Measurements from ENCODE around the gene CATSPER3.

Gene CATSPER3

DNA sequence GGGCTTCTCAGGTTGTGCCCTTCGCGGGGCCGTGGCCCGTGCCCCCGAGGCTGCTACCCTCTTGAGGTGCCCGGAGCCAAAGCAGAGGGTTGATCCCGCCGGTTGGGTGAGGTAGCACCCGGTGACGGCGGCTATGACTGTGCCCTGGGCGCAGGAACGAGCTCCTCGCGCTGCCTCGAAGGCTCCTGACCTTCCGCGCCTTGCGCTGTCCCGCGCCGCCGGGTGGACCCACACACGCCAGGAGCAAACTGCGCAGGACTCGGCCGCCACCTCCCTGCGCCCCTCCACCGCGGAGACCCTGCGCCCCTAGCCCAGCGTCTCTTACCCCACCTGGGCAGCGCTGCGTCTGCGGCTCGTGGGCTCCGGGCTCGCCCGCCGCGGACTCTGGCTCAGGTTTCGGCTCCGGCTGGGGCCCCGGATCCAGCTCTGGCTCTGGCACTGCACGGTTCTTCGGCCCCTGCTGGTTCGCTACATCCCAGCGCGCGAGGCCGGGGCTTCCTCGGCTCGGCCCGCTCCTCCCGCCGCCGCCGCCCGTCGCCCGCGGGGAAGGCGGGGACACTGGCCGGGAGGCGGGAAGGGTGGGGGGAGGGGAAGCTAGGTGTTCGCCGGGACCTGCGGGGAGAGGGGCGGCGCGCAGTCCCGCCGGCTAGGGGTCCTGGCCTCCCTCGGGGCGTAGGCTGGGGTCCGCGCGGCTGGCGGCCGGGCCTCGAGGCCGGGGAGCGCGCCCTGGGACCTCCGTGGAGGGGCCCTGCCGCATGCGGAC lies 71.7 kb downstream of the CATSPER3 start:
- Histone ChIP-seq H3K27me3 (peaks cover 92 to 100% (median 99%) of the 10 kb centered on the region in 11 experiments), H3K36me3 (no peaks in the 10 kb centered on the region), H3K4me2 (no peak overlapping the region), H4K20me1 (peaks cover 0 to 70% (median 51%) of the 10 kb centered on the region in 11 experiments; a peak in 17 of 22 replicates), H3K27ac (no peak overlapping the region), H3K4me1 (peaks cover 0 to 3% (median 0%) of the 10 kb centered on the region in 10 experiments; a peak in 1 of 20 replicates), H3K9ac (no peak overlapping the region), H3K9me3 (replicated peaks in 1 of 11) (peaks cover 24 to 40% (median 32%) of the 10 kb centered on the region in 11 experiments), H3K4me3 (0 out of 20 replicates have a peak overlapping the region, but pooled peaks of 2 of the 10 experiments have one; percentile 15 to 26)
- no peak for TF ChIP-seq Cebpa-rat (IDR thresholded peaks at IDR 0.05)

DNA sequence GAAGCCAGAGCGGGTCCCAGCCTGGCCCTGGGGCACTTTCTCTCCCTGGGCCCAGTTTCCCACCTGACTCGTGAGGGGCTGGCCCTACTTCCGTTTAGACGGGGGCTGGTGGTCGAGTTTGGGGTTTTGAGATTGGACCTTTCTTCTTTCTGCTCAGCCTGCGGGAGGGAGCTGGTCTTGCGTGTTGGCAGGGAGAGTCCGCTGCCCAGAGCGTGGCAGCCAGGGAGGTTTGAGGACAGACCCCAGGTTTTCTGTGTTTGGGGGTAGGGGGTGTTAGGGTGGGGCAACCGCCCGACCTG lies 72.3 kb downstream of the CATSPER3 start:
- Histone ChIP-seq H4K20me1 (peaks cover 0 to 65% (median 46%) of the 10 kb centered on the region in 11 experiments; a peak in 16 of 22 replicates), H3K27me3 (peaks cover 87 to 100% (median 97%) of the 10 kb centered on the region in 11 experiments), H3K36me3 (no peaks in the 10 kb centered on the region), H3K27ac (no peak overlapping the region), H3K4me3 (no peak overlapping the region), H3K4me2 (no peak overlapping the region), H3K4me1 (peaks cover 0 to 4% (median 1%) of the 10 kb centered on the region in 10 experiments; a peak in 5 of 20 replicates), H3K9me3 (replicated peaks in 1 of 11) (peaks cover 24 to 40% (median 32%) of the 10 kb centered on the region in 11 experiments), H3K9ac (no peak overlapping the region)
- TF ChIP-seq Cebpa-rat (IDR thresholded peaks at IDR 0.05), result no peak

DNA sequence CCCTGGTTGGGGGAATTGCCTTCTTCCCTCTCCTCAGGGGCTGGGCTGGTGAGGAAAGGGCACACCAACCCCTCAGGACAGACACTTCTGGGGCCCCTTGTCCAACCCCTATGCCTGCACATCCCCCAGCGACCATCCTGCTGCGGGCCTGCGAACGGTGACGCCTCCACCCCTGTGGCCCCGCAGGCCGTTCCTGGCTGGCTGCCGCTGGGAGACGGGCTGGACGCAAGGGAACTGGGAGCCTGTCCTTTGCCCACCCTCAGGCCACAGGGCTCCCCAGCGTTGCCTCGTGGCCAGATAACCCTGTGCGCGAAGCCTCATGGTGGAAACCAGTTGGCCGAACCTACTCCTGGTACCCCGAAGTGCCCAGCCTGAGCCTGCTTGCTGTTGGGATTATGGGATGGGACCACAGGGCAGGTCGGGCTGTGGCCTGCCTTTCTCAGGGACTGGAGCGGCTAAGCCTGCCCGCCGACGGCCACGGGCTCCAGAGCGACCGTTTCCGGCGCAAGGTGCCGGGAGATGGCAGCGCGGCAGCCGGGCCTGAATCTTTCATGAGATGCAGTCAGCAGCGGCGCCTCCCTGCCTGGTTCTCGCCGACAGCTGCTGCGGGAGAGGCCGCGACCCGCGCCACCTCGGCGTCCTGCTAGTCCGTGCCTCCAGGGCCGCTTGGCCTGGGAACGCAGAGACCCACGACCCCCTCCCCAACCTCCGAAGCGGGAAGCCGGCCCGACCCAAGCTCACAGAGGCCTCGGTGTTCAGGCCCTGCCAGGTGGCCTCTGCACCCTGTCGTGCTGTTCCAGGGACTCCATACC lies 72.8 kb downstream of the CATSPER3 start:
- no peak overlapping the region for H3K4me3 ChIP-seq
- H3K36me3 ChIP-seq, result no peaks in the 10 kb centered on the region
- peaks cover 0 to 6% (median 2%) of the 10 kb centered on the region in 10 experiments; a peak in 5 of 20 replicates for H3K4me1 ChIP-seq
- peaks cover 0 to 61% (median 40%) of the 10 kb centered on the region in 11 experiments; a peak in 15 of 22 replicates for H4K20me1 ChIP-seq
- peaks cover 24 to 40% (median 32%) of the 10 kb centered on the region in 11 experiments for H3K9me3 ChIP-seq (replicated peaks in 1 of 11)
- H3K4me2 ChIP-seq, result no peak overlapping the region
- H3K27me3 ChIP-seq, result peaks cover 81 to 99% (median 91%) of the 10 kb centered on the region in 11 experiments
- no peak for TF ChIP-seq Cebpa-rat (IDR thresholded peaks at IDR 0.05)
- no peak overlapping the region for H3K9ac ChIP-seq
- H3K27ac ChIP-seq, result no peak overlapping the region

DNA sequence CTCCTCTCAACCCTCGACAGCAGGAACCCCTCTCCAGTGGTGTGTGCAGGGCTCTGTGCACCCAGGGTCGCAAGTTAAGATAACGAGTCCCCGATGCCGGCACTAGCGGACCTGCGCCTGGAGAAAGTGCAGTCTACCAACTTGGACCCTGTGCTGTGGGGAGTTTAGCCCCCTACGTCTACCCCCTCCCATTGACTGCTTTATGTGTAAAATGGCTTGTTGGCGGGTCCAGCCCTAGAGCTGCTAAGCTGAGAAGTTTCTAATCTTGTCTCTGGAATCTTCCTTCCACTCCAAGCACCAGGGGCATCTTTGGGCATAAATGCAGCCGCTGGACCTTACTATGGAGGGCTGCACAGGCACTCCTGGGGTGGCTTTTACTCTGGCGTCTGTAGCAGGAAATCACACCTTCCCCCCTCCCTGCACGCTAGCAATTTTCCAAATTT lies 73.5 kb downstream of the CATSPER3 start:
- Histone ChIP-seq H3K9me3 (replicated peaks in 1 of 11) (peaks cover 24 to 40% (median 32%) of the 10 kb centered on the region in 11 experiments), H3K27ac (no peak overlapping the region), H3K9ac (no peak overlapping the region), H3K36me3 (no peaks in the 10 kb centered on the region), H4K20me1 (peaks cover 0 to 58% (median 39%) of the 10 kb centered on the region in 11 experiments; a peak in 15 of 22 replicates), H3K4me3 (no peak overlapping the region), H3K4me2 (no peak overlapping the region), H3K4me1 (peaks cover 0 to 6% (median 2%) of the 10 kb centered on the region in 10 experiments; a peak in 5 of 20 replicates), H3K27me3 (peaks cover 76 to 92% (median 85%) of the 10 kb centered on the region in 11 experiments)
- TF ChIP-seq Cebpa-rat (IDR thresholded peaks at IDR 0.05), result no peak

DNA sequence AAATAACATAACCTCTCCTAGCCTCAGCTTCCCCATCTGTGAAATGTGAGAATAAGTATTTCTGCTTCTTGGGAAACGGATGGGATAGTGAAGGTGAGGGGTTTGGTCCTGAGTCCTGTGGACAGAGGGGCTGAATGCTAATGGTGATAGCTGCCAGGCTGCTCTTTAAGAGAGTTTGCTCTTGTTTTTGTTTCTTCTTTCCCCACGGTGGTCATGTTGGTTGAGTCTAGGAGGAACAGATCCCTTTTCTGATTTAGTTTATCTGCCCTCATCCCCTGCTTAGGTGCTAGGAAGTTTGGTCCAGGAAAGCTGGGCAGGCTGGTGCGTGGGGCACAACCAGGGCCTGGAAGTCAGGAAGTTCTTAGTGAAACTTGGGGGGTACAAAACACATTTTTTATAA lies 74.0 kb downstream of the CATSPER3 start:
- Histone ChIP-seq H3K36me3 (no peaks in the 10 kb centered on the region), H3K27me3 (peaks cover 70 to 87% (median 79%) of the 10 kb centered on the region in 11 experiments), H3K27ac (no peak overlapping the region), H3K4me2 (no peak overlapping the region), H3K4me3 (no peak overlapping the region), H3K4me1 (peaks cover 0 to 6% (median 2%) of the 10 kb centered on the region in 10 experiments; a peak in 5 of 20 replicates), H4K20me1 (peaks cover 0 to 52% (median 34%) of the 10 kb centered on the region in 11 experiments; a peak in 15 of 22 replicates), H3K9me3 (replicated peaks in 1 of 11) (peaks cover 24 to 40% (median 32%) of the 10 kb centered on the region in 11 experiments), H3K9ac (no peak overlapping the region)
- no peak for TF ChIP-seq Cebpa-rat (IDR thresholded peaks at IDR 0.05)

DNA sequence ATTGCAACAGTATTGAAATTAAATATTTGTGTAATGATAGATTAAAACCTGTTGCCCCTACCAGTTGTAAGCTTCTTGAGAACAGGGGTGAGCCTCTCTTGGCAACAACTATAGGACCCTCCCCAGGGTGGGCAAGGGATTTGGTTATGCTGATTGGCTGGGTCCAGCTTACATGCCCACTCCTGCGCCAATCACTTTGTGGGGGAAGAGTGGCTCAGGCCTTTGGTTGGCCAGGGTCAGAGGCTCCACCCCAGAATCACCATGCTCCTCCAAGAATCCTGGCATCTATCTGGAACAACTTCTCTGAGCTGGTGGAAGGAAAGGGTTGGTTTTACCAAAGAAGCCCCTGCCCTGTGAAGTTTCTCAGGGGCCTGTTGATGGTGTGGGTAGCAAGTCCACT lies 74.9 kb downstream of the CATSPER3 start:
- H3K4me1 ChIP-seq, result peaks cover 0 to 6% (median 2%) of the 10 kb centered on the region in 10 experiments; a peak in 5 of 20 replicates
- H3K27me3 ChIP-seq, result peaks cover 62 to 78% (median 70%) of the 10 kb centered on the region in 11 experiments
- no peak for TF ChIP-seq Cebpa-rat (IDR thresholded peaks at IDR 0.05)
- H3K27ac ChIP-seq, result no peak overlapping the region
- H3K4me3 ChIP-seq, result no peak overlapping the region
- peaks cover 24 to 38% (median 32%) of the 10 kb centered on the region in 11 experiments for H3K9me3 ChIP-seq (replicated peaks in 1 of 11)
- H3K4me2 ChIP-seq, result no peak overlapping the region
- peaks cover 0 to 44% (median 29%) of the 10 kb centered on the region in 11 experiments; a peak in 15 of 22 replicates for H4K20me1 ChIP-seq
- H3K36me3 ChIP-seq, result no peaks in the 10 kb centered on the region
- H3K9ac ChIP-seq, result no peak overlapping the region

DNA sequence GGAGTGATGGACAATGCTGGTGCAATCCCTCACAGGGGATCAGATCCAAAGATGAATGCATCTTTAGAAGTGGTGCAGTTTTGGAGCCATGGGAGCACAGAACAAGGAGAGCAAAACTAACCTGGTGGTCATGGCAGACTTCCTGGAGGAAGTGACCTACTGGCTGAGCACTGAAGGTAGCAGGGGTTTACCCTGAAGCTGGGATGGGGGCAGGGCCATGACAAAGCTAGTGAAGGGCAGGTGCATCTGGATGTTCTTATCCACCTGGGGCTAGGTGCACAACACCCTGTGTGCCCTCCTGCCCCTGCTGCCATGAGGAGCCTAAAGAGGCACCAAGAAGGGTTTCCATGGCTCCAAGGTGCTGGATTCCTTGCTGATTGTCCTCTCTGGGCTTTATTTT lies 77.8 kb downstream of the CATSPER3 start:
- Histone ChIP-seq H3K9me3 (replicated peaks in 1 of 11) (peaks cover 3 to 13% (median 7%) of the 10 kb centered on the region in 11 experiments; a peak in 19 of 22 replicates), H4K20me1 (peaks cover 0 to 16% (median 4%) of the 10 kb centered on the region in 11 experiments; a peak in 10 of 22 replicates), H3K27ac (no peak overlapping the region), H3K27me3 (peaks cover 33 to 49% (median 41%) of the 10 kb centered on the region in 11 experiments), H3K4me3 (no peak overlapping the region), H3K4me1 (peaks cover 0 to 6% (median 2%) of the 10 kb centered on the region in 10 experiments; a peak in 5 of 20 replicates), H3K9ac (no peak overlapping the region), H3K4me2 (peak overlapping the region in 2 of 11 experiments; percentile 5 to 13; a peak in 1 of 22 replicates), H3K36me3 (no peaks in the 10 kb centered on the region)
- TF ChIP-seq Cebpa-rat (IDR thresholded peaks at IDR 0.05), result no peak

DNA sequence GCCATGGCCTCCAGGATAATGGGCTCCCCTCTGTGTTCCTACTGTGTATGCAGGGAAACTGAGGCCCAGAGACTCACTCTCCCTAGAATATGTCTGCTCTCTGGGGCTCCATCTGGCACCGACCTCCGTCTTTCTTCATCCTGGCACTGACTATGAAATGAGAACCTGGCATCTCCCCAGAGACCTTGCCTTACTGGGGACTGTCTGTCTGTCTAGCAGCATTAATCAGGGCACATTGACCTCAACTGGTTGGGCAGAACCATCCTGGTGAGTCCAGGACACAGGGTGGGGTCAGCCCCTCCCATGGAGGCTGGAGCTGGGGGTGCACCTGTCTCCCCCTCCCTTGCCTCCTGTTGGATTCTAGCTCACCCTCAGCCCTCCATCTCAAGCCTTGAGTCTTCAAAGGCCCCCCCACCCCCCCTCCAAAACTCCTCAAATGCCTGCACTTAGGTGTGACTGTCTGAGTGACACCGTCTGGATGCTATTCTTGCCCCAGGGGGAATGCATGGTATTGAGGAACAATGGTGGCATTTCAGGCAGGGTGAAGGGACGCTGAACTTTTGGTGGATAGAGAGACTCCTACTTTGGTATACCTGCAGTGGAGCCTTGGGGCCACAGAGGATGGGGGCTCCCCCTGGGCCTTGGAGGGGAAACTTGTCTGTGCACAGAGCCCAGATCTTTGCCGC lies 79.1 kb downstream of the CATSPER3 start:
- Histone ChIP-seq H3K4me2 (no peak overlapping the region), H3K27ac (no peak overlapping the region), H3K36me3 (no peaks in the 10 kb centered on the region), H4K20me1 (peaks cover 0 to 9% (median 0%) of the 10 kb centered on the region in 11 experiments; a peak in 1 of 22 replicates), H3K4me3 (no peak overlapping the region), H3K9ac (no peak overlapping the region), H3K4me1 (peaks cover 0 to 6% (median 2%) of the 10 kb centered on the region in 10 experiments; a peak in 4 of 20 replicates), H3K9me3 (replicated peaks in 1 of 11) (peaks cover 0 to 5% (median 0%) of the 10 kb centered on the region in 11 experiments; a peak in 1 of 22 replicates), H3K27me3 (peaks cover 19 to 36% (median 28%) of the 10 kb centered on the region in 11 experiments)
- no peak for TF ChIP-seq Cebpa-rat (IDR thresholded peaks at IDR 0.05)
